K562 (cell line): ENCODE results near the gene B3GAT3.

ENCODE experiments used
- CTCF ChIP-seq, 3 experiments: IDR thresholded peaks in 2 of 3; conservative IDR thresholded peaks in 1 of 3; 2 replicates each; pipeline ENCODE4 v1.5.1; 2011 to 2012; ENCODE audit warnings: low read length in 3 of 3, mild to moderate bottlenecking in 3 of 3, control low read depth in 2 of 3, improper control_type of control experiment in 1 of 3, inconsistent platforms in 1 of 3, low read depth in 1 of 3, mixed read lengths in 1 of 3, moderate library complexity in 1 of 3; ENCODE audit not compliant: insufficient read depth in 2 of 3
- MAZ ChIP-seq, 2 experiments: fragments of 450-650 bp in 1 of 2; sonication (generic) in 1 of 2; formaldehyde crosslinking; IDR thresholded peaks in 1 of 2; conservative IDR thresholded peaks in 1 of 2; 2 replicates each; pipeline versions ENCODE4 v1.4.0 to v1.5.0; 2020; ENCODE audit warnings: mild to moderate bottlenecking in 1 of 2, missing genetic modification reagents in 1 of 2

- TF ChIP-seq CTCF (IDR thresholded peaks at IDR 0.05 in 2 of 3, conservative IDR thresholded peaks at IDR 0.05 in 1 of 3; ENCODE audit: insufficient read depth in 2 of 3, low read depth in 1 of 3, low read length in 3 of 3) (no peak), MAZ (CRISPR knock-in tag; conservative IDR thresholded peaks at IDR 0.05 in 1 of 2, IDR thresholded peaks at IDR 0.05 in 1 of 2) (no peak)
Observed at GRCh38 chr11:62592146-62592815, 29.5 kb downstream of the B3GAT3 start.
